HG02943 (cell line): ENCODE measurements around the gene TSPY4.
"Not testable (repeated sequence)": the region's sequence is repeated elsewhere in the genome, so short reads cannot be mapped to it uniquely, and the experiment has no call there.

Source experiments
- ATAC-seq: cut with Tn5 transposase; IDR thresholded peaks from one replicate; pipeline ENCODE4 v1.9.1; 2021; ENCODE audit warnings: mild to moderate bottlenecking, low read depth, moderate library complexity; ENCODE audit not compliant: unreplicated experiment

TSPY4 gene, protein sequence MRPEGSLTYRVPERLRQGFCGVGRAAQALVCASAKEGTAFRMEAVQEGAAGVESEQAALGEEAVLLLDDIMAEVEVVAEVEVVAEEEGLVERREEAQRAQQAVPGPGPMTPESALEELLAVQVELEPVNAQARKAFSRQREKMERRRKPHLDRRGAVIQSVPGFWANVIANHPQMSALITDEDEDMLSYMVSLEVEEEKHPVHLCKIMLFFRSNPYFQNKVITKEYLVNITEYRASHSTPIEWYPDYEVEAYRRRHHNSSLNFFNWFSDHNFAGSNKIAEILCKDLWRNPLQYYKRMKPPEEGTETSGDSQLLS

DNA sequence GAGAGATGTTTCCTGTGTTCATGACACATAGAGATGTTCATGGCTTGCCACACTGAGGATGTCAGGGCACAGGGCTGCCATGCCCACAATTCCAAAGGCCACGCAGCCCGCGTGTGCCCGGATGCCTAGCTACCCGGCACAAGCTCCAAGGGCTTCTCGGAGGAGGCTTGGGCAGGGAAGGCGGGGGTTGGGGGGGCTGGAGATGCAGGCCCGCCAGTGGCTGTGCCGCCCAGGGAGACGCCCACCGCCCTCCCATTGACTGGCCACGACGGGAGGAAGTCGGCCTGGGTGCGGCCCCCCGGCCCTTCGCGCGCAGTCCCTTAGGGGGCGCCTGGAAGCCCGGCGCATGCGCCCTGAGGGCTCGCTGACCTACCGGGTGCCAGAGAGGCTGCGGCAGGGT, at the start of gene TSPY4:
TSPY4 (plus strand) TSS at position 301 of the 400 bp plus-strand sequence; CDS start at position 347, 46 bp downstream.
- ATAC-seq: not testable (repeated sequence)

DNA sequence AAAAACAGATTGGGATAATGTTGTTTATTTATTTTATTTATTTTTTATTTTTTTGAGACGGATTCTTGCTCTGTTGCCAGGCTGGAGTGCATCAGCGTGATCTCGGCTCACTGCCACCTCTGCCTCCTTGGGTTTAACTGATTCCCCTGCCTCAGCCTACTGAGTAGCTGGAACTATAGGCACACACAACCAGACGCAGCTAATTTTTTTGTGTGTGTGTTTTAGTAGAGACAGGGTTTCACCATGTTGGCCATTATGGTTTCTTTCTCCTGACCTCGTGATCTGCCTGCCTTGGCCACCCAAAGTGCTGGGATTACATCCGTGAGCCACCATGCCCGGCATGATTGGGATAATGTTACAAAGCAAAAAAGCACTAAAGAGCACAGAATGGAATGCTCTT, 16.3 kb upstream of the TSPY4 start:
- ATAC-seq: no peak

DNA sequence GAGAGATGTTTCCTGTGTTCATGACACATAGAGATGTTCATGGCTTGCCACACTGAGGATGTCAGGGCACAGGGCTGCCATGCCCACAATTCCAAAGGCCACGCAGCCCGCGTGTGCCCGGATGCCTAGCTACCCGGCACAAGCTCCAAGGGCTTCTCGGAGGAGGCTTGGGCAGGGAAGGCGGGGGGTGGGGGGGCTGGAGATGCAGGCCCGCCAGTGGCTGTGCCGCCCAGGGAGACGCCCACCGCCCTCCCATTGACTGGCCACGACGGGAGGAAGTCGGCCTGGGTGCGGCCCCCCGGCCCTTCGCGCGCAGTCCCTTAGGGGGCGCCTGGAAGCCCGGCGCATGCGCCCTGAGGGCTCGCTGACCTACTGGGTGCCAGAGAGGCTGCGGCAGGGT, 20.2 kb downstream of the TSPY4 start, which contains the start of gene TSPY8:
TSPY8 (plus strand) TSS at position 301 of the 400 bp plus-strand sequence; CDS start at position 347, 46 bp downstream.
- not testable (repeated sequence) for ATAC-seq
